Natural killer cell (primary cell): ENCODE results near the gene FER1L5. TPM values are rescaled to one million over a fixed set of nuclear protein-coding genes. Genes with fewer than 3 reads are reported as not detected.

Source experiments
- ATAC-seq, 3 donors: fragments of 150-1000 bp in 2 of 3; fragments of 200-7000 bp in 1 of 3; cut with Tn5 transposase; 1 replicate in 1 of 3; 2 replicates in 2 of 3; pipeline ENCODE4 v1.10.0; 2021; ENCODE audit warnings: mild to moderate bottlenecking in 2 of 3, moderate library complexity in 2 of 3
- DNase-seq, 2 donors: peaks; one replicate each; pipeline versions ENCODE4 v3.0.0 to v3.0.0-alpha.2; 2013 to 2021; ENCODE audit warnings: mixed read lengths in 1 of 2
- H3K27ac ChIP-seq: one replicate; pipeline ENCODE4 v1.5.1; 2013; ENCODE audit warnings: mild to moderate bottlenecking, low read length
- H3K27me3 ChIP-seq: one replicate; pipeline ENCODE4 v1.6.1; 2013; ENCODE audit warnings: low read length; ENCODE audit not compliant: control insufficient read depth, insufficient read depth
- H3K36me3 ChIP-seq: one replicate; pipeline ENCODE4 v1.6.1; 2013; ENCODE audit warnings: low read length; ENCODE audit not compliant: control insufficient read depth, insufficient read depth
- H3K4me1 ChIP-seq: one replicate; pipeline ENCODE4 v1.6.1; 2013; ENCODE audit warnings: low read length; ENCODE audit not compliant: control insufficient read depth, insufficient read depth
- H3K4me3 ChIP-seq: one replicate; pipeline ENCODE4 v1.5.1; 2013; ENCODE audit warnings: low read length
- H3K9me3 ChIP-seq: one replicate; pipeline ENCODE4 v1.6.1; 2013; ENCODE audit warnings: low read length; ENCODE audit not compliant: control insufficient read depth, insufficient read depth
- H3K27ac Mint-ChIP-seq, 2 donors: one replicate each; pipeline ENCODE4 v1.8.0; 2022; ENCODE audit warnings: mild to moderate bottlenecking in 2 of 2, mixed read lengths in 2 of 2, moderate library complexity in 1 of 2
- H3K27me3 Mint-ChIP-seq, 2 donors: one replicate each; pipeline ENCODE4 v1.8.0; 2022; ENCODE audit warnings: low read depth in 2 of 2, mixed read lengths in 2 of 2
- H3K36me3 Mint-ChIP-seq: one replicate; pipeline ENCODE4 v1.8.0; 2022; ENCODE audit warnings: mixed read lengths
- H3K4me1 Mint-ChIP-seq, 2 donors: one replicate each; pipeline ENCODE4 v1.8.0; 2022; ENCODE audit warnings: mixed read lengths in 2 of 2
- H3K4me3 Mint-ChIP-seq: one replicate; pipeline ENCODE4 v1.8.0; 2022; ENCODE audit warnings: mild to moderate bottlenecking, moderate library complexity, mixed read lengths
- H3K9me3 Mint-ChIP-seq, 2 donors: one replicate each; pipeline ENCODE4 v1.8.0; 2022; ENCODE audit warnings: mixed read lengths in 2 of 2
- WGBS: methylation state at CpG from one replicate; pipeline ENCODE4 v1.1.7; 2013; ENCODE audit warnings: missing lambda C conversion rate; ENCODE audit not compliant: insufficient coverage; 5-methylcytosine and 5-hydroxymethylcytosine counted together
- intact Hi-C: fragments of 100-400 bp; cut with micrococcal nuclease; formaldehyde crosslinking; loops from one replicate; pipeline ENCODE4 v1.14.2; 2022
- total RNA-seq, 4 donors: library from RNA; stranded (reverse); fragments of 120-200 nt in 1 of 4; gene quantifications; one replicate each; pipeline versions ENCODE4 v1.2.3 to v1.2.4, GENCODE V29; 2013 to 2022
- TF ChIP-seq, protein P1 (sequence below): fragments of 200-600 bp; IDR thresholded peaks from one replicate; pipeline ENCODE4 v1.8.0; 2022; ENCODE audit warnings: antibody characterized with exemption

FER1L5 gene
- total RNA-seq, 3 donors from 2014 or later (not counting 1 experiment from before 2014, with no cell fraction given), result not detected

DNA sequence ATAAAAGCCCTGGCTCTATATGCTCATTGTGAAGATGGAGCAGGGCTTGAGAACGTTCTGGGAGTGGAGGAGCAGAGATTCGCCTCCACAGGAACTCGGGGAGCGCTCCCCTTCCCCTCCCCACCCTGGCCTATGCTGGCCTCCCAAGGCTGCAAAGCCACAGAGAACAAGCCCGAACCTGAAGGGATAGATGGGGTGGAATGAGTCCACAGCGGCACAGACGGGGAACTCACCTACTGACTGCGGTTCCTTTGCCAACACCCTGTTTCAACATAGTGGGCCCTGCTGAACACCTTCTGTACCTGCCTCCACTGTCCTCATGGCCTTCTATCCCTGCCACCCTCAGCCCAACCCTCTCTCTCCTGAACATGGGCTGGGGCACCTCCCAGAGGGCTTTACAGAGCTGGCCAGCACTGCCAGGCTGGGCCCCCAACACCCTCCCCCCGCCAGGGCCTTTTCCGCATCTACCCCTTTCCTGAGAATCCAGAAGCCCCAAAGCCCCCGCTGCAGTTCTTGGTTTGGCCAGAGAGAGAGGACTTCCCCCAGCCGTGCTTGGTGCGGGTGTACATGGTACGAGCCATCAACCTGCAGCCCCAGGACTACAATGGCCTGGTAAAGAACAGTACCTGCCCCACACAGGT is 55.8 kb downstream of the FER1L5 start:
- no peaks in the 10 kb centered on the region for H3K27me3 ChIP-seq
- no peaks in the 10 kb centered on the region for H3K4me1 Mint-ChIP-seq
- no peak overlapping the region for H3K27ac ChIP-seq
- TF ChIP-seq, protein P1, sequence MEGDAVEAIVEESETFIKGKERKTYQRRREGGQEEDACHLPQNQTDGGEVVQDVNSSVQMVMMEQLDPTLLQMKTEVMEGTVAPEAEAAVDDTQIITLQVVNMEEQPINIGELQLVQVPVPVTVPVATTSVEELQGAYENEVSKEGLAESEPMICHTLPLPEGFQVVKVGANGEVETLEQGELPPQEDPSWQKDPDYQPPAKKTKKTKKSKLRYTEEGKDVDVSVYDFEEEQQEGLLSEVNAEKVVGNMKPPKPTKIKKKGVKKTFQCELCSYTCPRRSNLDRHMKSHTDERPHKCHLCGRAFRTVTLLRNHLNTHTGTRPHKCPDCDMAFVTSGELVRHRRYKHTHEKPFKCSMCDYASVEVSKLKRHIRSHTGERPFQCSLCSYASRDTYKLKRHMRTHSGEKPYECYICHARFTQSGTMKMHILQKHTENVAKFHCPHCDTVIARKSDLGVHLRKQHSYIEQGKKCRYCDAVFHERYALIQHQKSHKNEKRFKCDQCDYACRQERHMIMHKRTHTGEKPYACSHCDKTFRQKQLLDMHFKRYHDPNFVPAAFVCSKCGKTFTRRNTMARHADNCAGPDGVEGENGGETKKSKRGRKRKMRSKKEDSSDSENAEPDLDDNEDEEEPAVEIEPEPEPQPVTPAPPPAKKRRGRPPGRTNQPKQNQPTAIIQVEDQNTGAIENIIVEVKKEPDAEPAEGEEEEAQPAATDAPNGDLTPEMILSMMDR, result no peak
- no peaks in the 10 kb centered on the region for H3K9me3 ChIP-seq
- H3K36me3 ChIP-seq, result peaks cover 2% of the 10 kb centered on the region
- WGBS, result 94% methylated on average over 10 of the region's 14 CpGs
- no peaks in the 10 kb centered on the region for H3K27me3 Mint-ChIP-seq
- intact Hi-C loops, result no loop called here
- H3K4me3 ChIP-seq, result no peak overlapping the region
- no peak for ATAC-seq
- no peaks in the 10 kb centered on the region for H3K9me3 Mint-ChIP-seq
- H3K4me1 ChIP-seq, result no peaks in the 10 kb centered on the region
- H3K4me3 Mint-ChIP-seq, result no peak overlapping the region
- DNase-seq, result no peak
- H3K27ac Mint-ChIP-seq, result no peak overlapping the region
- no peaks in the 10 kb centered on the region for H3K36me3 Mint-ChIP-seq

DNA sequence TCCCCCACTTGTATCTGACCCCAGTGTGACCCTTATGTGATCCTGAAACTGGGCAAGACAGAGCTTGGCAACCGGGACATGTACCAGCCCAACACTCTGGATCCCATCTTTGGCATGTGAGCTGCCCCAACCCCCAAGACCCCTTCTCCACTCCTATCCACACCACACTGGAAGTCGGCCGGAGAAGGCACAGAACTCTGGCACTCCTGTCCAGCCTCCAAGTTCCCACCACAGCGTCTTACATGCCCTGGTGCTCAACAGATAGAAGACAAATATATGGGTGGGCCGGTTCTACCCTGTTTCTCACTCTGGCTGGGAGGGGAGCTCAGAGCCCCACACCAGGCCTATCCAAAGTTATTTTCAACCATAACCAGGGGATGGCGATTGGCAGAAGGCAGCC is 56.5 kb downstream of the FER1L5 start:
- 94% methylated on average over 6 of the region's 6 CpGs for WGBS
- H3K36me3 Mint-ChIP-seq, result no peaks in the 10 kb centered on the region
- Histone ChIP-seq H3K9me3 (no peaks in the 10 kb centered on the region), H3K4me3 (no peak overlapping the region), H3K36me3 (peaks cover 2% of the 10 kb centered on the region), H3K27ac (no peak overlapping the region), H3K4me1 (no peaks in the 10 kb centered on the region), H3K27me3 (no peaks in the 10 kb centered on the region)
- DNase-seq (no peak), ATAC-seq (no peak)
- H3K4me1 Mint-ChIP-seq, result no peaks in the 10 kb centered on the region
- no peaks in the 10 kb centered on the region for H3K27me3 Mint-ChIP-seq
- no peaks in the 10 kb centered on the region for H3K9me3 Mint-ChIP-seq
- no peak overlapping the region for H3K27ac Mint-ChIP-seq
- intact Hi-C loops, result no loop called here
- TF ChIP-seq, protein P1, result no peak
- no peak overlapping the region for H3K4me3 Mint-ChIP-seq

DNA sequence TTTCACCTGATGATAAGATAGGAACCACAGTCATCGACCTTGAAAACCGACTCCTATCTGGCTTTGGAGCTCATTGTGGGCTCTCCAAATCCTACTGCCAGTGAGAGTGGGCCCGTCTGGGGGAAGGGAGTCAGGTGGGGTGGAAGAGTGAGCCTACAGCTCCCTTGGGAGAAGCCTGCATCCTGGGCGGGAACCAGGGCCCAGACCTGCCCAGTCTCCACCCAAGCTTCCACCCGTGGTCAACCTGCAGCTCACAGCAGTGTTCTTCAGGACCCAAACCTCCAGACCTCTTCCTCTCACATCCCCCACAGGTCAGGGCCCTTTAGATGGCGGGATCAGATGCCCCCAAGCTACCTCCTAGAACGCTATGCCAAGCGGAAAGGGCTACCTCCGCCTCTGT is 57.1 kb downstream of the FER1L5 start:
- H3K27me3 ChIP-seq, result no peaks in the 10 kb centered on the region
- Mint-ChIP-seq H3K9me3 (no peaks in the 10 kb centered on the region), H3K4me3 (no peak overlapping the region), H3K36me3 (no peaks in the 10 kb centered on the region), H3K27ac (no peak overlapping the region), H3K27me3 (no peaks in the 10 kb centered on the region), H3K4me1 (no peaks in the 10 kb centered on the region)
- no peak overlapping the region for H3K27ac ChIP-seq
- no peak overlapping the region for H3K4me3 ChIP-seq
- DNase-seq, result no peak
- 86% methylated on average over 9 of the region's 9 CpGs for WGBS
- TF ChIP-seq, protein P1, result no peak
- ATAC-seq, result no peak
- H3K36me3 ChIP-seq, result peaks cover 2% of the 10 kb centered on the region
- no peaks in the 10 kb centered on the region for H3K4me1 ChIP-seq
- no peaks in the 10 kb centered on the region for H3K9me3 ChIP-seq
- intact Hi-C loops, result no loop called here

DNA sequence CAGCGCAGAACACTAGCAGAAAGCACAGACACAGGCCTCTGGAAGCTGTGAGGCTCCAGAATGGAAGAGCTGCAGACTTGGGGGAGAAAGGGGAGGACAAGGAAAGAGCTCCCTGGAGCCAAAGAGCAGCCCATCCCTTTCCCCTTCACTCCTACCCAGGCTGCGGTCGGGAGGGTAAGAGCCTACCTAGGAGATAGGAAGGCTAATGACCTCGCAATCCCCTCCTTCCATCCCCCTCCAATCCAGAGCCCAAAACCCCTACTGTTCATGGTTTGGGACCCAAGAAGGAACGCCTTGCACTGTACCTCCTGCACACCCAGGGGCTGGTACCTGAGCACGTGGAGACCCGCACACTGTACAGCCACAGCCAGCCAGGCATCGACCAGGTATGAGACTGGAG is 57.5 kb downstream of the FER1L5 start:
- DNase-seq (no peak), ATAC-seq (no peak)
- Histone ChIP-seq H3K27ac (no peak overlapping the region), H3K4me1 (no peaks in the 10 kb centered on the region), H3K9me3 (no peaks in the 10 kb centered on the region), H3K4me3 (no peak overlapping the region), H3K36me3 (peaks cover 2% of the 10 kb centered on the region), H3K27me3 (no peaks in the 10 kb centered on the region)
- Mint-ChIP-seq H3K9me3 (no peaks in the 10 kb centered on the region), H3K4me3 (no peak overlapping the region), H3K27ac (no peak overlapping the region), H3K36me3 (no peaks in the 10 kb centered on the region), H3K27me3 (no peaks in the 10 kb centered on the region), H3K4me1 (no peaks in the 10 kb centered on the region)
- WGBS, result 93% methylated on average over 8 of the region's 8 CpGs
- intact Hi-C loops, result no loop called here
- TF ChIP-seq, protein P1, result no peak
